Large intestine (tissue), 3 donors: ENCODE measurements around the gene GOLGA6C. TPM values are rescaled to one million over a fixed set of nuclear protein-coding genes. Genes with fewer than 3 reads are reported as not detected.
"Not testable (repeated sequence)": the region's sequence is repeated elsewhere in the genome, so short reads cannot be mapped to it uniquely, and the experiment has no call there.

ENCODE experiments used
- DNase-seq, 2 donors: peaks; one replicate each; pipeline versions ENCODE4 v3.0.0 to v3.0.0-alpha.2; 2013
- H3K27ac ChIP-seq: one replicate; pipeline ENCODE4 v1.5.1; 2013; ENCODE audit warnings: low read length
- H3K27me3 ChIP-seq: 2 replicates; pipeline ENCODE4 v1.6.1; 2013; ENCODE audit warnings: low read length; ENCODE audit not compliant: control insufficient read depth, insufficient read depth
- H3K36me3 ChIP-seq: 2 replicates; pipeline ENCODE4 v1.6.1; 2013; ENCODE audit warnings: low read length; ENCODE audit not compliant: control insufficient read depth, insufficient read depth
- H3K4me1 ChIP-seq: one replicate; pipeline ENCODE4 v1.6.1; 2013; ENCODE audit warnings: low read length; ENCODE audit not compliant: control insufficient read depth, insufficient read depth
- H3K4me3 ChIP-seq: one replicate; pipeline ENCODE4 v1.5.1; 2013; ENCODE audit warnings: low read length
- H3K9me3 ChIP-seq: one replicate; pipeline ENCODE4 v1.6.1; 2013; ENCODE audit warnings: mild to moderate bottlenecking, low read depth, low read length, moderate library complexity; ENCODE audit not compliant: control insufficient read depth
- WGBS: methylation state at CpG from one replicate; pipeline ENCODE4 v1.1.5; 2013; ENCODE audit warnings: low lambda C conversion rate; ENCODE audit not compliant: insufficient coverage; 5-methylcytosine and 5-hydroxymethylcytosine counted together
- polyA plus RNA-seq: library from polyadenylated mRNA; unstranded; fragments of 120-200 nt; gene quantifications from one replicate; pipeline ENCODE4 v1.2.1, GENCODE V29; 2013

The GOLGA6C gene
- polyA plus RNA-seq, 1 donor, result not detected

GRCh38 chr15:75215107-75216004 lies 42.8 kb upstream of the GOLGA6C start:
- H3K36me3 ChIP-seq, result peaks cover 34% of the 10 kb centered on the region
- H3K27me3 ChIP-seq, result no peaks in the 10 kb centered on the region
- H3K9me3 ChIP-seq, result no peaks in the 10 kb centered on the region
- no peak overlapping the region for H3K27ac ChIP-seq
- H3K4me3 ChIP-seq, result no peak overlapping the region
- no peak for DNase-seq
- 100% methylated on average over 2 of the region's 5 CpGs for WGBS
- no peaks in the 10 kb centered on the region for H3K4me1 ChIP-seq

GRCh38 chr15:75217012-75217411 lies 41.1 kb upstream of the GOLGA6C start:
- WGBS, result no CpG with 5 or more reads among the region's 6 CpGs
- no peak overlapping the region for H3K27ac ChIP-seq

GRCh38 chr15:75217574-75217973 lies 40.6 kb upstream of the GOLGA6C start:
- H3K36me3 ChIP-seq, result peaks cover 11% of the 10 kb centered on the region
- not testable (repeated sequence) for H3K4me1 ChIP-seq, H3K9me3 ChIP-seq, H3K27ac ChIP-seq, DNase-seq, H3K27me3 ChIP-seq, H3K4me3 ChIP-seq
- no CpG with 5 or more reads among the region's 3 CpGs for WGBS

More at GRCh38 chr15:75217012-75217411, 41.1 kb upstream of the GOLGA6C start:
- Histone ChIP-seq H3K4me3 (no peak overlapping the region), H3K4me1 (no peaks in the 10 kb centered on the region), H3K9me3 (no peaks in the 10 kb centered on the region), H3K27me3 (no peaks in the 10 kb centered on the region), H3K36me3 (peaks cover 17% of the 10 kb centered on the region)
- no peak for DNase-seq

DNA sequence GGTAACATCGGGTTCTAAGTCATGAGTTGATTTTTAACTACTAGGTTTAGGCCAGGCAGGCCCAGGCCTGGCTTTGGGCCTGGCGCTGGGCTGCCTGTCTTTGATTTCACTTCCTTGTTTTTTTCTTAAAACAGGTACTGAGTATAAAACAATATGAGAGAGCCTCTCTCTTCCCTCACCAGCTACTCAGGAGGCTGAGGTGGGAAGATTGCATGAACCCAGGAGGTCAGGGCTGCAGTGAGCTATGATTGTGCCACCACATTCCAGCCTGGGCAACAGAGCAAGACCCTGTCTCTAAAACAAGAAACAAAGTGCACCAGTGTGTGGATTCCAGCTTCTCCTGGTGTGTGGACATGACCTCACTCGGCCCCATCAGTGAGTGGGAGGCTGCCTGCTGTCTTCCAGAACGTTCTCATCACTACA lies 38.6 kb upstream of the GOLGA6C start:
- WGBS, result no CpG with 5 or more reads among the region's 4 CpGs
- not testable (repeated sequence) for H3K9me3 ChIP-seq, DNase-seq, H3K4me1 ChIP-seq, H3K27ac ChIP-seq, H3K36me3 ChIP-seq, H3K27me3 ChIP-seq, H3K4me3 ChIP-seq

- H3K4me1 ChIP-seq, result no peaks in the 10 kb centered on the region
- no peaks in the 10 kb centered on the region for H3K27me3 ChIP-seq
- no CpG with 5 or more reads among the region's 6 CpGs for WGBS
- H3K36me3 ChIP-seq, result no peaks in the 10 kb centered on the region
- no peaks in the 10 kb centered on the region for H3K9me3 ChIP-seq
- DNase-seq, result no peak
- H3K4me3 ChIP-seq, result no peak overlapping the region
- no peak overlapping the region for H3K27ac ChIP-seq
These were observed 34.4 kb upstream of the GOLGA6C start for GRCh38 chr15:75223688-75224087.

DNA sequence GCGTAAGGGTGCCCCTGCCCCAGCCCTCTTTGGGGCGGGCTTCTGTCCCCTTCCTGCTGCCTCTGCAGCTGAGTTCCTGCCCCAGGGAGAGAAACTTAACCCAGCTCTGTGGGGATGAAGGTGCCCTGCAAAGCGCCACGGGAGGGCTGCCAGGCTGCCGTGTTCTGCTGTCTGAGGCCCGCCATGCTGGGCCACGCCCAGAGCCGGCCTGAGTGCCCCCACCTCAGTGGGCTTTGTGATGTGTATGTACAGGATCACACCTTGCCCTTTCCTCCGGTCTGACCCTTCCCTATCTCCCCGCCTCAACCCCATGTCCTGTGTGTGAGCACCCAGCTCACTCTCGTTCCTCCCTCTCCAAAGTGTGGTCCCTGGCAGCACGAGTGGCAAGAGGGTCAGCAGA lies 33.9 kb upstream of the GOLGA6C start:
- WGBS, result no CpG with 5 or more reads among the region's 12 CpGs
- H3K9me3 ChIP-seq, result no peaks in the 10 kb centered on the region

DNA sequence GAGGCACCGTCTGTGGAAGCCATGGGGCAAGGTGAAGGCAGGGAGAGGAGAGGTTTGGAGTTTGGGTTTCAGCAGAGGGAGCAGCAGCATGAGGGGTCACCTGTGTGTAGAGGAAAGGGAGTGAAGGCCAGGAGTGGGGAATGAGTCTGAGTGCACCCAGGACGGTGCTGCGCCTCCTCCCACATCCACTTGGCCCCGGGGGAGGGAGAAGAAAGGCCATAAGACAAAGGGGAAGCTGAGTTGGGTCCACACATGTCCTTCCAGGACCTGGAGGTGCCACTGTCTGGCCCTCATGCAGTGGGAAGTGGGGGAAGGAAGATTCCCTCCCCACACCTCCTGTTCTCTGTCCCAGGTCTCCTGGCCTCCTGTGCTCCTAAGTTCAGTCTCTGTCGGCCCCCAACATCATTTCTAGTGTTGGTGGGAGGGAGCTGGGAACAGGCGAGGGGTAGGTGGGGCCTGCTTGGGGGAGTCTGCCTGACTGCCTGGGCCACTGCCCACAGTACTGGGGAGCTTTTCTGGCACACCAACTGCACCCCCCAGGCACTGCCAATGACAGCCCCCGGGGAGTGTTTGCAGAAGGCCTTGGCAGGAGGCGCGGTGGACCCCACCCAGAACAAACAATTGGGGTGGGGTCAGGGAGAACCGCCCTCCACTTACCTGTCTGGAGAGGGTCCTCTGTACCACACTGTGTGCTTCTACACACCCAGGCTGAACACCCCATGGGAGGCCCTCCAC lies 32.9 kb upstream of the GOLGA6C start:
- H3K27me3 ChIP-seq, H3K4me1 ChIP-seq, H3K9me3 ChIP-seq, H3K36me3 ChIP-seq, DNase-seq, H3K4me3 ChIP-seq, H3K27ac ChIP-seq: not testable (repeated sequence)
- no CpG with 5 or more reads among the region's 10 CpGs for WGBS

More for the DNA sequence above, 33.9 kb upstream of the GOLGA6C start:
- Histone ChIP-seq H3K27ac (no peak overlapping the region), H3K4me1 (no peaks in the 10 kb centered on the region), H3K27me3 (no peaks in the 10 kb centered on the region), H3K4me3 (no peak overlapping the region), H3K36me3 (no peaks in the 10 kb centered on the region)
- no peak for DNase-seq

GRCh38 chr15:75225951-75226732 lies 32.0 kb upstream of the GOLGA6C start:
- no peaks in the 10 kb centered on the region for H3K4me1 ChIP-seq
- H3K36me3 ChIP-seq, result no peaks in the 10 kb centered on the region
- no peaks in the 10 kb centered on the region for H3K27me3 ChIP-seq
- no CpG with 5 or more reads among the region's 16 CpGs for WGBS
- DNase-seq, result no peak
- no peaks in the 10 kb centered on the region for H3K9me3 ChIP-seq
- H3K4me3 ChIP-seq, result no peak overlapping the region
- H3K27ac ChIP-seq, result no peak overlapping the region

GRCh38 chr15:75227112-75227511 lies 31.0 kb upstream of the GOLGA6C start:
- not testable (repeated sequence) for H3K36me3 ChIP-seq, H3K4me3 ChIP-seq, DNase-seq, H3K27ac ChIP-seq, H3K27me3 ChIP-seq, H3K9me3 ChIP-seq, H3K4me1 ChIP-seq
- no CpG with 5 or more reads among the region's 7 CpGs for WGBS

DNA sequence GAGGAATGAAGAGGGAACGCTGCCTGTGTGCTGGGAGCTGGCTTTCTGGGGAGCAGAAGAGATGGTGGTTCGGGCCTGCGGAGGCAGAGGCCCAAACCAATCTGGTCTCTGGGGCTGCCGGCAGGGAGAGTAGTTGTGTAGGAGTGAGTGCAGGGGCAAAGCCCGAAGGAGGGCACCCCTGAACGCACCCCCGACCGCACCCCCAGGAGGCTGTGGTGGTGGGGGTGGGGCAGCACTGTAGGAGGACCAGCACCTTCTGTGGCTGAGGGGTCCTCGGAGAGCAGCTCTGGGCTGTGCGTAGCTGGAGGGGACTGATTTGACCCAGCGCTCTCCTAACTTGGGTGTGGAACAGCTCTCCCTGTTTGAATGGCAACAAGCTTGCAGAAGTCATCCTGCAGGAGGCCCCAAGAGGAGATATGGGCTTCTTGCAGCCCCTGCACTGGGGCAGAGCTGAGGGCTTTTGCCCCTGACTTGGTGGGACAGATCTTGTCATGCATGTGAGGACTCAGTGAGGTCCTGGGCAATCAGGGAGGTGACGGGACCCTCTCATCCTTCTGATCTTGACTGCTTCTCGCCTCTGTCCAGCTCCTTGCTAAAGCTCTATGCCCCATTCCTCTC lies 30.4 kb upstream of the GOLGA6C start:
- Histone ChIP-seq H3K27me3 (no peaks in the 10 kb centered on the region), H3K36me3 (no peaks in the 10 kb centered on the region), H3K27ac (no peak overlapping the region), H3K4me3 (no peak overlapping the region), H3K4me1 (no peaks in the 10 kb centered on the region), H3K9me3 (no peaks in the 10 kb centered on the region)
- no peak for DNase-seq
- no CpG with 5 or more reads among the region's 13 CpGs for WGBS
